NCI-H1417 (cell line): ENCODE data around the gene NR1H2.
"Not testable (repeated sequence)": the region's sequence is repeated elsewhere in the genome, so short reads cannot be mapped to it uniquely, and the experiment has no call there.

Experiments used
- DNase-seq, 3 experiments: peaks; one replicate each; lab custom pipeline; 2025; lab: John Stamatoyannopoulos, UW

Gene NR1H2

GRCh38 chr19:50378169-50378862 lies 2.1 kb downstream of the NR1H2 start:
- no peak for DNase-seq

- DNase-seq, result no peak
Measured at GRCh38 chr19:50378863-50379236, 2.6 kb downstream of the NR1H2 start.

GRCh38 chr19:50379602-50380001 lies 3.3 kb downstream of the NR1H2 start:
- DNase-seq, result no peak

GRCh38 chr19:50380137-50380536 lies 3.9 kb downstream of the NR1H2 start:
- no peak for DNase-seq

- no peak for DNase-seq
Measured at GRCh38 chr19:50380751-50381151, 4.5 kb downstream of the NR1H2 start.

- DNase-seq, result no peak
Measured at GRCh38 chr19:50381881-50382729, 5.8 kb downstream of the NR1H2 start.

GRCh38 chr19:50383001-50383851 lies 7.0 kb downstream of the NR1H2 start:
- no peak for DNase-seq

- DNase-seq, result peak; percentile 97 to 99 (median 99)
Measured at GRCh38 chr19:50383852-50384684, 7.8 kb downstream of the NR1H2 start, which contains the start of gene POLD1. TSS of gene POLD1 (plus strand) at chr19:50384347. CDS start at chr19:50398852, 14,505 bp downstream.

GRCh38 chr19:50384685-50385535 lies 8.7 kb downstream of the NR1H2 start:
- DNase-seq, result no peak

- no peak for DNase-seq
Measured at GRCh38 chr19:50387176-50387867, 11.1 kb downstream of the NR1H2 start.

- DNase-seq, result no peak
Measured at GRCh38 chr19:50387868-50388245, 11.6 kb downstream of the NR1H2 start.

GRCh38 chr19:50390295-50390694 lies 14.0 kb downstream of the NR1H2 start:
- not testable (repeated sequence) for DNase-seq

GRCh38 chr19:50390952-50391351 lies 14.7 kb downstream of the NR1H2 start:
- not testable (repeated sequence) for DNase-seq

- DNase-seq, result no peak
Measured at GRCh38 chr19:50392759-50393158, 16.5 kb downstream of the NR1H2 start.

GRCh38 chr19:50393589-50393988 lies 17.3 kb downstream of the NR1H2 start:
- DNase-seq, result no peak

GRCh38 chr19:50394017-50394416 lies 17.8 kb downstream of the NR1H2 start:
- DNase-seq, result no peak

- no peak for DNase-seq
Measured at GRCh38 chr19:50398675-50399367, 22.6 kb downstream of the NR1H2 start.

GRCh38 chr19:50399368-50399745 lies 23.1 kb downstream of the NR1H2 start:
- no peak for DNase-seq
